HEK293 (cell line): ENCODE measurements around the gene TNFRSF8.

ENCODE experiments used
- CTCF ChIA-PET: fragments of 350-600 bp; formaldehyde crosslinking; extraction: SDS; loops from one replicate; lab custom pipeline; 2021; ENCODE audit warnings: antibody characterized with exemption; lab: Yijun Ruan, JAX
- POLR2A ChIA-PET: fragments of 300-600 bp; formaldehyde crosslinking; extraction: SDS; loops from one replicate; lab custom pipeline; 2020; ENCODE audit warnings: antibody characterized with exemption, inconsistent platforms; lab: Yijun Ruan, JAX
- H3K27ac ChIP-seq: fragments of 200-500 bp; sonication (Bioruptor generic); 2 replicates; pipeline ENCODE4 v1.5.1; 2014; ENCODE audit warnings: low read depth, low read length, control low read depth, inconsistent platforms; ENCODE audit errors: extremely low read depth
- H3K36me3 ChIP-seq, 2 experiments: fragments of 200-500 bp in 1 of 2; sonication (Bioruptor generic) in 1 of 2; 1 replicate in 1 of 2; 2 replicates in 1 of 2; pipeline ENCODE4 v1.5.1; 2014 to 2017; ENCODE audit warnings: inconsistent platforms in 2 of 2, low read length in 2 of 2; ENCODE audit not compliant: control insufficient read depth in 2 of 2, insufficient read depth in 1 of 2
- H3K4me1 ChIP-seq: fragments of 200-500 bp; sonication (Bioruptor generic); 2 replicates; pipeline ENCODE4 v1.5.1; 2014; ENCODE audit warnings: mild to moderate bottlenecking, low read length, inconsistent platforms; ENCODE audit not compliant: control insufficient read depth, insufficient read depth
- H3K4me3 ChIP-seq: 2 replicates; pipeline ENCODE4 v1.5.1; 2011; ENCODE audit warnings: low read depth, mild to moderate bottlenecking, control low read depth, low read length, moderate library complexity
- H3K9me3 ChIP-seq: fragments of 200-500 bp; sonication (Bioruptor generic); 2 replicates; pipeline ENCODE4 v1.5.1; 2014; ENCODE audit warnings: low read depth, low read length, inconsistent platforms; ENCODE audit not compliant: control insufficient read depth, insufficient read depth
- GLI2 ChIP-seq: fragments of 450-650 bp; formaldehyde crosslinking; IDR thresholded peaks from 2 replicates; pipeline ENCODE4; 2017; ENCODE audit warnings: missing biosample characterization, missing genetic modification characterization, low read depth, borderline replicate concordance
- HOXD13 ChIP-seq: sonication (generic); formaldehyde crosslinking; IDR thresholded peaks from 2 replicates; pipeline ENCODE4 v1.8.0; 2022; ENCODE audit warnings: missing genetic modification reagents, borderline replicate concordance
- MZF1 ChIP-seq: fragments of 450-650 bp; formaldehyde crosslinking; IDR thresholded peaks from 2 replicates; pipeline ENCODE4 v1.5.1; 2017; ENCODE audit warnings: missing biosample characterization, missing genetic modification characterization, borderline replicate concordance
- RBAK ChIP-seq: fragments of 450-650 bp; formaldehyde crosslinking; IDR thresholded peaks from 2 replicates; pipeline ENCODE4 v1.5.1; 2016; ENCODE audit warnings: missing biosample characterization, missing genetic modification characterization
- SALL2 ChIP-seq: fragments of 450-650 bp; formaldehyde crosslinking; IDR thresholded peaks from 2 replicates; pipeline ENCODE4 v1.5.0; 2017; ENCODE audit warnings: missing biosample characterization, mild to moderate bottlenecking, missing genetic modification characterization, borderline replicate concordance
- ZIC2 ChIP-seq: fragments of 450-650 bp; formaldehyde crosslinking; IDR thresholded peaks from 2 replicates; pipeline ENCODE4 v1.5.1; 2016; ENCODE audit warnings: missing biosample characterization, missing genetic modification characterization
- ZNF121 ChIP-seq: fragments of 450-650 bp; formaldehyde crosslinking; IDR thresholded peaks from 2 replicates; pipeline ENCODE4 v1.5.1; 2016; ENCODE audit warnings: missing biosample characterization, missing genetic modification characterization
- ZNF138 ChIP-seq: fragments of 450-650 bp; formaldehyde crosslinking; IDR thresholded peaks from 2 replicates; pipeline ENCODE4 v1.5.1; 2016; ENCODE audit warnings: missing biosample characterization, missing genetic modification characterization, borderline replicate concordance
- ZNF16 ChIP-seq: fragments of 450-650 bp; formaldehyde crosslinking; IDR thresholded peaks from 2 replicates; pipeline ENCODE4 v1.5.1; 2016; ENCODE audit warnings: low read depth, missing biosample characterization, missing genetic modification characterization
- ZNF19 ChIP-seq: fragments of 450-650 bp; formaldehyde crosslinking; IDR thresholded peaks from 2 replicates; pipeline ENCODE4; 2016; ENCODE audit warnings: missing biosample characterization, missing genetic modification characterization, low read depth
- ZNF423 ChIP-seq: fragments of 450-650 bp; formaldehyde crosslinking; IDR thresholded peaks from 2 replicates; pipeline ENCODE4 v1.5.1; 2016; ENCODE audit warnings: missing biosample characterization, missing genetic modification characterization
- ZNF426 ChIP-seq: fragments of 450-650 bp; formaldehyde crosslinking; IDR thresholded peaks from 2 replicates; pipeline ENCODE4 v1.5.1; 2017; ENCODE audit warnings: missing biosample characterization, missing genetic modification characterization, mild to moderate bottlenecking, inconsistent platforms, moderate library complexity
- ZNF510 ChIP-seq: fragments of 450-650 bp; formaldehyde crosslinking; IDR thresholded peaks from 2 replicates; pipeline ENCODE4 v1.5.1; 2018; ENCODE audit warnings: mild to moderate bottlenecking, missing genetic modification characterization, missing biosample characterization; ENCODE audit not compliant: insufficient replicate concordance
- ZNF521 ChIP-seq: fragments of 450-650 bp; formaldehyde crosslinking; IDR thresholded peaks from 2 replicates; pipeline ENCODE4 v1.5.1; 2017; ENCODE audit warnings: missing biosample characterization, mild to moderate bottlenecking, missing genetic modification characterization
- ZNF544 ChIP-seq: fragments of 450-650 bp; formaldehyde crosslinking; IDR thresholded peaks from 2 replicates; pipeline ENCODE4 v1.5.0; 2017; ENCODE audit warnings: missing biosample characterization, missing genetic modification characterization
- ZNF596 ChIP-seq: fragments of 450-650 bp; IDR thresholded peaks from 2 replicates; pipeline ENCODE4 v1.5.0; 2018; ENCODE audit warnings: missing biosample characterization, mild to moderate bottlenecking, missing genetic modification characterization, moderate library complexity
- ZNF677 ChIP-seq: fragments of 450-650 bp; IDR thresholded peaks from 2 replicates; pipeline ENCODE4 v1.5.0; 2018; ENCODE audit warnings: missing biosample characterization, mild to moderate bottlenecking, missing genetic modification characterization, moderate library complexity
- ZNF707 ChIP-seq: fragments of 450-650 bp; formaldehyde crosslinking; IDR thresholded peaks from 2 replicates; pipeline ENCODE4 v1.5.1; 2016; ENCODE audit warnings: missing biosample characterization, missing genetic modification characterization
- ZNF747 ChIP-seq: fragments of 450-650 bp; formaldehyde crosslinking; IDR thresholded peaks from 2 replicates; pipeline ENCODE4 v1.5.1; 2016; ENCODE audit warnings: missing biosample characterization, missing genetic modification characterization
- ZNF837 ChIP-seq: fragments of 450-650 bp; formaldehyde crosslinking; IDR thresholded peaks from 2 replicates; pipeline ENCODE4 v1.5.1; 2016; ENCODE audit warnings: missing biosample characterization, missing genetic modification characterization
- TF ChIP-seq, protein P1 (sequence below): fragments of 450-650 bp; formaldehyde crosslinking; IDR thresholded peaks from 2 replicates; pipeline ENCODE4 v1.5.1; 2017; ENCODE audit warnings: missing biosample characterization, missing genetic modification characterization
- TF ChIP-seq, protein P2 (sequence below): fragments of 450-650 bp; formaldehyde crosslinking; IDR thresholded peaks from 2 replicates; pipeline ENCODE4 v1.5.1; 2016; ENCODE audit warnings: missing biosample characterization, missing genetic modification characterization

TNFRSF8 gene

DNA sequence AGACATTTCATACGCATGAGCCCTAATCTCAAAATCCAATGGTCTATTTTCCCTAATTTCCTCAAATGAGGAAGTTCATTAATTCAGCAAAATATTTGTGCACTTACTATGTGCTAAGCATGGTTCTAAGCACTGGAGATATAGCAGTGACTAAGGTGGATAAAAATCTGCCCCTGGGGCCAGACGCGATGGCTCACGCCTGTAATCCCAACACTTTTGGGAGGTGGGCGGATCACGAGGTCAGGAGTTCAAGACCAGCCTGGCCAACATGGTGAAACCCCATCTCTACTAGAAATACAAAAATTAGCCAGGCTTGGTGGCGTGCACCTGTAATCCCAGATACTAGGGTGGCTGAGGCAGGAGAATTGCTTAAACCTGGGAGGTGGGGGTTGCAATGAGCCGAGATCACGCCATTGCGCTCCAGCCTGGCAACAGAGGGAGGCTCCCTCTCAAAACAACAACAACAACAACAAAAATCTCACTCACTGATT lies 48.1 kb upstream of the TNFRSF8 start:
- Histone ChIP-seq H3K4me1 (no peaks in the 10 kb centered on the region), H3K4me3 (no peak overlapping the region), H3K9me3 (no peaks in the 10 kb centered on the region), H3K36me3 (peaks cover under 1 to 33% of the 10 kb centered on the region in 2 experiments; a peak in 2 of 3 replicates), H3K27ac (no peak overlapping the region)
- POLR2A ChIA-PET = no interaction called here
- no peak for TF ChIP-seq ZNF544 (tag by site-specific recombination)
- TF ChIP-seq ZNF423 (tag by site-specific recombination) = no peak
- TF ChIP-seq RBAK = no peak
- no peak for TF ChIP-seq ZNF707 (tag by site-specific recombination)
- TF ChIP-seq ZNF510 (tag by site-specific recombination) = no peak
- TF ChIP-seq ZNF747 = no peak
- TF ChIP-seq, protein P1, sequence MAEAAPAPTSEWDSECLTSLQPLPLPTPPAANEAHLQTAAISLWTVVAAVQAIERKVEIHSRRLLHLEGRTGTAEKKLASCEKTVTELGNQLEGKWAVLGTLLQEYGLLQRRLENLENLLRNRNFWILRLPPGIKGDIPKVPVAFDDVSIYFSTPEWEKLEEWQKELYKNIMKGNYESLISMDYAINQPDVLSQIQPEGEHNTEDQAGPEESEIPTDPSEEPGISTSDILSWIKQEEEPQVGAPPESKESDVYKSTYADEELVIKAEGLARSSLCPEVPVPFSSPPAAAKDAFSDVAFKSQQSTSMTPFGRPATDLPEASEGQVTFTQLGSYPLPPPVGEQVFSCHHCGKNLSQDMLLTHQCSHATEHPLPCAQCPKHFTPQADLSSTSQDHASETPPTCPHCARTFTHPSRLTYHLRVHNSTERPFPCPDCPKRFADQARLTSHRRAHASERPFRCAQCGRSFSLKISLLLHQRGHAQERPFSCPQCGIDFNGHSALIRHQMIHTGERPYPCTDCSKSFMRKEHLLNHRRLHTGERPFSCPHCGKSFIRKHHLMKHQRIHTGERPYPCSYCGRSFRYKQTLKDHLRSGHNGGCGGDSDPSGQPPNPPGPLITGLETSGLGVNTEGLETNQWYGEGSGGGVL (tag by site-specific recombination) = no peak
- TF ChIP-seq ZNF677 (tag by site-specific recombination) = no peak
- TF ChIP-seq ZNF16 = no peak
- no peak for TF ChIP-seq ZNF521 (tag by site-specific recombination)
- no peak for TF ChIP-seq ZNF837
- TF ChIP-seq ZNF426 (tag by site-specific recombination) = no peak
- no peak for TF ChIP-seq HOXD13 (CRISPR knock-in tag)
- TF ChIP-seq, protein P2, sequence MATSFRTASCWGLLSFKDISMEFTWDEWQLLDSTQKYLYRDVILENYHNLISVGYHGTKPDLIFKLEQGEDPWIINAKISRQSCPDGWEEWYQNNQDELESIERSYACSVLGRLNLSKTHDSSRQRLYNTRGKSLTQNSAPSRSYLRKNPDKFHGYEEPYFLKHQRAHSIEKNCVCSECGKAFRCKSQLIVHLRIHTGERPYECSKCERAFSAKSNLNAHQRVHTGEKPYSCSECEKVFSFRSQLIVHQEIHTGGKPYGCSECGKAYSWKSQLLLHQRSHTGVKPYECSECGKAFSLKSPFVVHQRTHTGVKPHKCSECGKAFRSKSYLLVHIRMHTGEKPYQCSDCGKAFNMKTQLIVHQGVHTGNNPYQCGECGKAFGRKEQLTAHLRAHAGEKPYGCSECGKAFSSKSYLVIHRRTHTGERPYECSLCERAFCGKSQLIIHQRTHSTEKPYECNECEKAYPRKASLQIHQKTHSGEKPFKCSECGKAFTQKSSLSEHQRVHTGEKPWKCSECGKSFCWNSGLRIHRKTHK (tag by site-specific recombination) = no peak
- no peak for TF ChIP-seq SALL2
- TF ChIP-seq ZNF121 (tag by site-specific recombination) = no peak
- TF ChIP-seq ZNF596 (tag by site-specific recombination) = no peak
- TF ChIP-seq ZIC2 = no peak
- CTCF ChIA-PET = interaction anchor here (0.6 kb wide), 1 partner anchor 29 kb away, joined by 5 read pairs; no protein-coding TSS in a partner anchor

DNA sequence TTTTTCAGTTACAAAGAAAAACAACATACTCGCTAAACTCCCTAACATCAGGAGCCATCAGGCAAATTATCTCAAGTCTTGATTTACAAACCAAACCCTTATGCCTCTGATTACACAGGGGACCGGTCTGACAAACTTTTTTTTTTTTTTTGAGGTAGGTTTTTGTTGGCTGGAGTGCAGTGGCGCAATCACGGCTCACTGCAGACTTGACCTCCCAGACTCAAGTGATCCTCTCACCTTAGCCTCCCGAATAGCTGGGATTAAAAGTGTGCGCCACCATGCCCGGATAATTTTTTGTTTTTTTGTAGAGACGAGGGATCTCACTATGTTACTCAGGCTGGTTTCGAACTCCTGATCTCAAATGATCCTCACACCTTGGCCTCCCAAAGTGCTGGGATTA lies 47.6 kb upstream of the TNFRSF8 start:
- CTCF ChIA-PET = interaction anchor here (0.9 kb wide), 1 partner anchor 13 kb away, joined by 3 read pairs; no protein-coding TSS in a partner anchor
- POLR2A ChIA-PET = no interaction called here
- no peak for TF ChIP-seq GLI2
- TF ChIP-seq ZNF19 = no peak
- TF ChIP-seq MZF1 (tag by site-specific recombination) = no peak
- TF ChIP-seq ZNF138 (tag by site-specific recombination) = no peak
- TF ChIP-seq, all 188 proteins: peak for 0

More for the DNA sequence above, 47.6 kb upstream of the TNFRSF8 start:
- no peak overlapping the region for H3K4me3 ChIP-seq
- H3K27ac ChIP-seq = no peak overlapping the region
- H3K9me3 ChIP-seq = no peaks in the 10 kb centered on the region
- H3K4me1 ChIP-seq = no peaks in the 10 kb centered on the region
- H3K36me3 ChIP-seq = peaks cover 0 to 28% of the 10 kb centered on the region in 2 experiments; a peak in 2 of 3 replicates
